Upper lobe of left lung (tissue), 4 donors: ENCODE data around the gene PARP16.

ENCODE experiments used
- CTCF ChIP-seq, 6 experiments: fragments of 450-650 bp in 4 of 6; fragments of 200-600 bp in 2 of 6; sonication (generic) in 2 of 6; IDR thresholded peaks; one replicate each; pipeline ENCODE4 v1.5.1; 2016 to 2019; ENCODE audit warnings: antibody characterized with exemption in 6 of 6
- POLR2A ChIP-seq, 4 donors: fragments of 450-650 bp; IDR thresholded peaks; one replicate each; pipeline ENCODE4 v1.5.1; 2016 to 2017; ENCODE audit warnings: antibody characterized with exemption in 4 of 4, mild to moderate bottlenecking in 2 of 4
- POLR2AphosphoS5 ChIP-seq, 2 donors: sonication (generic); formaldehyde crosslinking; IDR thresholded peaks; one replicate each; pipeline ENCODE4 v1.5.1; 2017; ENCODE audit warnings: antibody characterized with exemption in 2 of 2

- TF ChIP-seq POLR2AphosphoS5 (IDR thresholded peaks at IDR 0.05) (no peak), CTCF (IDR thresholded peaks at IDR 0.05) (no peak), POLR2A (IDR thresholded peaks at IDR 0.05) (no peak)
These were observed 40.5 kb downstream of the PARP16 start for GRCh38 chr15:65246026-65246714.
